HG02981 (cell line): ENCODE measurements around the gene TIGD1.

Source experiments
- ATAC-seq: cut with Tn5 transposase; IDR thresholded peaks from one replicate; pipeline ENCODE4 v1.9.1; 2021; ENCODE audit warnings: mild to moderate bottlenecking, moderate library complexity; ENCODE audit not compliant: unreplicated experiment

TIGD1 gene

DNA sequence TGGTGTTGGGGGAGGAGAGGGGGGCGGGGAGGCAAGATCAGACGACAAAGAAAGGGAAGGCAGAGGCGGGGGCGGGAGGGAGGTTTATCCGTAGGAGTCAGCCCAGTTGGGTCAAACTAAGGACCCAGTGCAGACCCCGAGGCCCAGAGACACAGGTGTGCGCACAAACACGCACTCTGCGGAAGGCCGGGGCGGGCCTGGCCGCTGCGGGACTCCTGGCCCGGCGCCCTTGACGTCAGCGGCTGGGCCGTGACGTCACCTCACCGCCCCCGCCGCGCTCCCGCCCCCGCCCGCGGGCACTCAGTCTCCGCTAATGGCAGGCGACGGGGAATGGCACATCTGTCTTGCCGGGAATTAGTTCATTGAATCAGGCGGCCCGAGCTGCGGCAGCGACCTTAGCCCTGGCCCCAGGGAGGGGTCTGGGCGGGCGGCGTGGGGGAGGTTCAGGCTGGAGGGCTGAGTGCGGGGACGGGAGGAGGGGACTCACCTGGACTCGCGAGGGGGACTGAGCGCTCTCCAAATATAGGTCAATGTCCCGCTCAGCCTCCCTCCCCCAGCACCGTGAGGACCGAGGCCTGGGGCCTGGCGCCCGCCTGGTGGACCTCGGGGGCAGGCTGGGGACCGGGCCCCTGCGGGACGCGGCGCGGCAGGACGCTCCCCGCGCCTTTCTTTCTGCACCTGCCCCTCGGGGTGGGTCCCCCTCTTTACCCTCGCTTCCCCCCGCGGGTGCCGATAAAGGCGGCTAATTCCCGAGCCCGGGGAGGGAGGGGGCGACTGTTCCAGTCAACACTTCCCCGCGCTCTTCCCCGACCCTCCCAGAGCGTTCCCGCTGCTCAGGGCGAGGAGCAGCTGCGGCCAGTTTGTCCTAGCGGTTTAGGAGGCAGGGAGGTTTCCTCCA, 47.2 kb downstream of the TIGD1 start:
- no peak for ATAC-seq

DNA sequence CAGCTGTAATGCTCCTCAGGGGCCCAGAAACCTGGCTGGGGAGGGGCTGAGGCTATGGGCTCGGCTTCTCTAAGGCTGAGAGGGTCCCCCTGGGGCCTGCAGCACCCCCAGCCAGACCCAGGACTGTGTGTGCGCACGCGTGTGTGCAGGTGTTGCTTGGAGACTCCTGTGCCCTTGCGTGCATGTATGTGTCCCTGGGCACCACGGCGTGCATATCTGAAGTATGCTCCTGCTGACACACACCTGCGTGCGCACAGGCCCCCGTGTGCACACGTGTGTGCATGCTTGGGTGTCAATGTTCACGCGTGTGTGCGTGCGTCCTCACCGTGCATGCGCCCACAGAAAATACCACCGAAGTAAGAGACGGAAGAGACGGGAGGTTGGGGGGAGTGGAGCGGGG, 47.8 kb downstream of the TIGD1 start:
- ATAC-seq, result no peak

DNA sequence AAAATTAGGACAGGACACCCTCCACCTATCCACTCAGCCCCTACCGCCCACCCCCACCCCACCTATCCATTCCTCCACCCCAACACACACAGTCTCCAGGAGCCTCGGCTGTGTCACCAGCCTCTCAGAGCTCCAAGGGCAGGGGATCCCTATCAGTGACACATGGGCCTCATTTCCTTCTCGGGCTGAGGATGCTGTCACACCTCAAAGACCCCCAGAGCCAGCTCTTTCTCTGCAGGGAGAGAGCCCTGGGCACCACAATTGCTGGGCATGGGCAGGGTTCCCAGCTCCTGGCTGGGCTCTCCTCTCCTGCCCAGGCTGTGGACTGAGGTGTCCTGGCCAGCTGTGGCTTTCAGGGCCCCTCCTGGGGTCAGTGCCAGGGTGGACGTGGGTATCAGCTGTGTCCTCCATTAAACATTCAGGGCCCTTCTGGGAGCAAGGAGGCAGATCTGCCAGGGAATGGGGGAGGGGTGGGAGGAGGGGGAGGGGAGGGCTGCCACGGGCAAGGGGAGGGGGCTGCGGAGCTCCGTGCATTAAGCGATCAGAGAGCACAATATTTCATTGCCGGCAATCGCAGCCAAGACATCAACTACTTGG, 48.5 kb downstream of the TIGD1 start:
- ATAC-seq, result no peak

DNA sequence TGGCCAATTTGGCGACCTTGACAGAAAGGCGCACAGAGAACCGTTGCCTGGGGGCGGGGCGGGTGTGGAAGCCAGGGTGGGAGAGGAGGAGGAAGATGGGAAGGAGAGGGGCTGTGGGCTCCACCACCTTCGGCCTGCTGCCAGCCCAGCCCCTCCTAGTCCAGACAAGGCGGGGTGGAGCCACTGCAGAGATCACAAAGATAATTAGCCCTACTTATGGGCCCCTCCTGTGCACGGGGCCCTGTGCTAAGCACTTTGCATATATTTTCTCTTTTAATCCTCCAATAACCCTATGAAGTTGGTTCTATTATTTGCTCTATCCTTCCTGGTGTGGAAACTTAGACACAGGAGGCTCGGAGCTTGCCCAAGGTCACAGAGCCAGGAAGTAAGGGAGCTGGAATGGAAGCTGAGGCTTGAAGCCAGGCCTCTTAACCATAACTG, 49.0 kb downstream of the TIGD1 start:
- ATAC-seq, result no peak

DNA sequence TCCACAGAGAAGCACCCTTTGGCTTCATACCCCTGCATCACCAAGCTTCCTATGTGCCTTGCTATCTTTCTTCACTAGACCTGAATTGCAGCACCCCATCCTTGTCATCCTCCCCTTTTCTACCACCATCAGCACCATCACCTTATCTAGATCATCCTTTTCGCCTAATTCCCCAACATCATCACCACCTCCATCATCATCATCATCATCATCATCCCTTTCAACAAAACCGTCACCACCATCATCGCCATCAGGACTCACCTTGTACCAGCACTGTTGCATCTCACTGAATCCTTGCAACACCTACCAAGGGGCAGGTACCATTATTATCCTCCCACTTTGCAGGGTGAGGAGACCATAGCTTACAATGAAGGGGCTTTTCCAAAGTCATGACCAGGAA, 51.9 kb downstream of the TIGD1 start:
- ATAC-seq, result no peak
